ENCODE data around the gene TSPAN17. TPM values are rescaled to one million over a fixed set of nuclear protein-coding genes. Genes with fewer than 3 reads are reported as not detected.
"Not testable (repeated sequence)": the region's sequence is repeated elsewhere in the genome, so short reads cannot be mapped to it uniquely, and the experiment has no call there.

The TSPAN17 gene
- total and polyA plus RNA-seq, 2 experiments from 2014 or later = 27.9 to 33.4 TPM

- no peak for DNase-seq (ENCODE audit: low spot score)
Observed at GRCh38 chr5:176697934-176698538, 50.8 kb downstream of the TSPAN17 start.

GRCh38 chr5:176699446-176699845 lies 52.2 kb downstream of the TSPAN17 start:
- H3K9me3 ChIP-seq (ENCODE audit: low read depth); H2AFZ ChIP-seq; H3K27me3 ChIP-seq; H3K27ac ChIP-seq; H4K20me1 ChIP-seq (ENCODE audit: insufficient read depth, poor library complexity, severe bottlenecking); H3K4me2 ChIP-seq; DNase-seq (ENCODE audit: low spot score); H3K9me2 ChIP-seq (replicated peaks; ENCODE audit: insufficient read depth); H3K36me3 ChIP-seq (replicated peaks; ENCODE audit: insufficient read depth, low read depth); H3K4me3 ChIP-seq; H3K4me1 ChIP-seq (ENCODE audit: insufficient read depth); H3K79me2 ChIP-seq: not testable (repeated sequence)
- 93% methylated on average over 5 of the region's 5 CpGs for WGBS (ENCODE audit: low lambda C conversion rate, missing lambda C conversion rate)

More at GRCh38 chr5:176697934-176698538, 50.8 kb downstream of the TSPAN17 start:
- no peaks in the 10 kb centered on the region for H3K4me1 ChIP-seq (ENCODE audit: insufficient read depth)
- WGBS (ENCODE audit: low lambda C conversion rate, missing lambda C conversion rate) = 43% methylated on average over 9 of the region's 9 CpGs
- no peaks in the 10 kb centered on the region for H3K79me2 ChIP-seq
- H3K9me3 ChIP-seq (ENCODE audit: low read depth) = no peaks in the 10 kb centered on the region
- H3K4me2 ChIP-seq = no peak overlapping the region
- H3K27ac ChIP-seq = no peak overlapping the region
- H3K4me3 ChIP-seq = no peak overlapping the region
- no peaks in the 10 kb centered on the region for H3K9me2 ChIP-seq (replicated peaks; ENCODE audit: insufficient read depth)
- no peak overlapping the region for H2AFZ ChIP-seq
- no peaks in the 10 kb centered on the region for H3K36me3 ChIP-seq (replicated peaks; ENCODE audit: insufficient read depth, low read depth)
- H4K20me1 ChIP-seq (ENCODE audit: insufficient read depth, poor library complexity, severe bottlenecking) = no peaks in the 10 kb centered on the region
- peaks cover 12% of the 10 kb centered on the region for H3K27me3 ChIP-seq
- TF ChIP-seq EZH2 (IDR thresholded peaks at IDR 0.05; ENCODE audit: borderline replicate concordance) (no peak), CTCF (IDR thresholded peaks at IDR 0.05; ENCODE audit: poor library complexity) (no peak), EZH2phosphoT487 (IDR thresholded peaks at IDR 0.05; ENCODE audit: low read depth, severe bottlenecking, unreplicated experiment) (no peak)

- WGBS (ENCODE audit: low lambda C conversion rate, missing lambda C conversion rate) = 42% methylated on average over 12 of the region's 16 CpGs
- H3K27ac ChIP-seq = no peak overlapping the region
- H3K9me3 ChIP-seq (ENCODE audit: low read depth) = no peaks in the 10 kb centered on the region
- TF ChIP-seq EZH2phosphoT487 (IDR thresholded peaks at IDR 0.05; ENCODE audit: low read depth, severe bottlenecking, unreplicated experiment) (no peak), CTCF (IDR thresholded peaks at IDR 0.05; ENCODE audit: poor library complexity) (peak; percentile 47), EZH2 (IDR thresholded peaks at IDR 0.05; ENCODE audit: borderline replicate concordance) (no peak)
- no peaks in the 10 kb centered on the region for H3K4me1 ChIP-seq (ENCODE audit: insufficient read depth)
- H3K36me3 ChIP-seq (replicated peaks; ENCODE audit: insufficient read depth, low read depth) = no peaks in the 10 kb centered on the region
- no peaks in the 10 kb centered on the region for H3K9me2 ChIP-seq (replicated peaks; ENCODE audit: insufficient read depth)
- no peaks in the 10 kb centered on the region for H3K79me2 ChIP-seq
- H3K4me2 ChIP-seq = no peak overlapping the region
- H4K20me1 ChIP-seq (ENCODE audit: insufficient read depth, poor library complexity, severe bottlenecking) = no peaks in the 10 kb centered on the region
- peaks cover 5% of the 10 kb centered on the region for H3K27me3 ChIP-seq
- H2AFZ ChIP-seq = no peak overlapping the region
- H3K4me3 ChIP-seq = no peak overlapping the region
- no peak for DNase-seq (ENCODE audit: low spot score)
Observed at GRCh38 chr5:176700239-176700847, 53.1 kb downstream of the TSPAN17 start.

All from hepatocyte (in vitro differentiated cells).